A549 (cell line): ENCODE data around the gene PLK5. TPM values are rescaled to one million over a fixed set of nuclear protein-coding genes. Genes with fewer than 3 reads are reported as not detected.

Experiments used
- ATAC-seq, 2 experiments: fragments of 200-7000 bp in 1 of 2; fragments of >200 bp in 1 of 2; cut with Nextera tagmentation in 1 of 2; cut with Tn5 transposase in 1 of 2; 3 replicates each; pipeline versions ENCODE4 v1.8.0 to v1.9.1; 2018 to 2020; ENCODE audit warnings: mild to moderate bottlenecking in 1 of 2, moderate library complexity in 1 of 2
- CTCF ChIA-PET: fragments of 300-600 bp; sonication (Branson Sonifier 250); formaldehyde crosslinking; extraction: SDS; loops from one replicate; lab custom pipeline; 2021; ENCODE audit warnings: antibody characterized with exemption, inconsistent platforms; lab: Yijun Ruan, JAX
- POLR2A ChIA-PET: fragments of 350-600 bp; formaldehyde crosslinking; extraction: SDS; loops from one replicate; lab custom pipeline; 2021; ENCODE audit warnings: antibody characterized with exemption, inconsistent platforms; lab: Yijun Ruan, JAX
- DNase-seq, 2 experiments: peaks; one replicate each; pipeline versions ENCODE4 v3.0.0 to v3.0.0-alpha.2; 2011 to 2016; ENCODE audit warnings: low read depth in 1 of 2, low spot score in 1 of 2
- FAIRE-seq: peaks from 2 replicates; lab custom pipeline; 2011; peaks lifted over from hg19 to GRCh38; lab: Jason Lieb, UNC
- H3K27ac ChIP-seq, 2 experiments: fragments of >200 bp; sonication (Bioruptor Twin); formaldehyde crosslinking; 3 replicates each; pipeline ENCODE4 v1.5.1; 2016 to 2017
- H3K4me1 ChIP-seq: fragments of >200 bp; sonication (Bioruptor Twin); formaldehyde crosslinking; 3 replicates; pipeline ENCODE4 v1.6.1; 2016
- H3K4me2 ChIP-seq: fragments of >200 bp; sonication (Bioruptor Twin); formaldehyde crosslinking; 3 replicates; pipeline ENCODE4 v1.6.1; 2016
- H3K4me3 ChIP-seq: fragments of >200 bp; sonication (Bioruptor Twin); formaldehyde crosslinking; 3 replicates; pipeline ENCODE4 v1.5.1; 2016
- H3K9me3 ChIP-seq: fragments of >200 bp; sonication (Bioruptor Twin); formaldehyde crosslinking; 3 replicates; pipeline ENCODE4 v1.6.1; 2016
- CBX2 ChIP-seq: fragments of 200-600 bp; sonication (generic); IDR thresholded peaks from 2 replicates; pipeline ENCODE4 v1.6.1; 2016; ENCODE audit warnings: low read depth, mild to moderate bottlenecking, borderline replicate concordance
- CBX8 ChIP-seq: fragments of 200-600 bp; sonication (generic); IDR thresholded peaks from 2 replicates; pipeline ENCODE4 v1.6.1; 2016
- CEBPB ChIP-seq, 2 experiments: fragments of >200 bp in 1 of 2; sonication (Bioruptor Twin) in 1 of 2; formaldehyde crosslinking in 1 of 2; IDR thresholded peaks; 2 replicates each; pipeline ENCODE4 v1.6.1; 2012 to 2016
- CHD2 ChIP-seq: fragments of 150-350 bp; IDR thresholded peaks from 2 replicates; pipeline ENCODE4 v1.6.1; 2014; ENCODE audit warnings: low read length; ENCODE audit not compliant: partially characterized antibody
- CHD4 ChIP-seq: fragments of 200-600 bp; sonication (generic); IDR thresholded peaks from 2 replicates; pipeline ENCODE4 v1.6.1; 2016; ENCODE audit warnings: antibody characterized with exemption, mild to moderate bottlenecking, borderline replicate concordance
- EP300 ChIP-seq, 2 experiments: fragments of >200 bp; sonication (Bioruptor Twin); formaldehyde crosslinking; IDR thresholded peaks; 2 replicates in 1 of 2; 3 replicates in 1 of 2; pipeline ENCODE4 v1.6.1; 2016 to 2017
- HDAC2 ChIP-seq: fragments of 200-600 bp; sonication (generic); IDR thresholded peaks from 2 replicates; pipeline ENCODE4 v1.6.1; 2016
- HOXB5 ChIP-seq: fragments of 250-450 bp; sonication (Bioruptor Pico); IDR thresholded peaks from 2 replicates; pipeline ENCODE4 v1.5.0; 2020; ENCODE audit warnings: mild to moderate bottlenecking, moderate library complexity
- JUNB ChIP-seq: fragments of >200 bp; sonication (Bioruptor Twin); formaldehyde crosslinking; IDR thresholded peaks from 2 replicates; pipeline ENCODE4 v1.6.1; 2016
- MAZ ChIP-seq: fragments of 150-350 bp; IDR thresholded peaks from 2 replicates; pipeline ENCODE4 v1.6.1; 2014; ENCODE audit warnings: antibody characterized with exemption, low read depth, low read length, borderline replicate concordance
- NFE2L2 ChIP-seq: fragments of 150-350 bp; conservative IDR thresholded peaks from 2 replicates; pipeline ENCODE4 v1.6.1; 2014; ENCODE audit warnings: low read length
- NR3C1 ChIP-seq: fragments of >200 bp; sonication (Bioruptor Twin); formaldehyde crosslinking; IDR thresholded peaks from 3 replicates; pipeline ENCODE4 v1.6.1; 2017
- PHF8 ChIP-seq: fragments of 200-600 bp; sonication (generic); IDR thresholded peaks from 2 replicates; pipeline ENCODE4 v1.6.1; 2016; ENCODE audit warnings: low read depth, mild to moderate bottlenecking, antibody characterized with exemption, moderate library complexity, borderline replicate concordance
- POLR2A ChIP-seq: IDR thresholded peaks from 2 replicates; pipeline ENCODE4 v1.6.1; 2012; ENCODE audit warnings: mild to moderate bottlenecking, low read length
- TFCP2L1 ChIP-seq: fragments of 250-450 bp; sonication (Bioruptor Pico); IDR thresholded peaks from 2 replicates; pipeline ENCODE4 v1.5.0; 2021; ENCODE audit warnings: mild to moderate bottlenecking
- TP53 ChIP-seq: fragments of 250-450 bp; sonication (Bioruptor Pico); IDR thresholded peaks from 2 replicates; pipeline ENCODE4 v1.5.0; 2021; ENCODE audit warnings: mild to moderate bottlenecking, moderate library complexity
- ZC3H11A ChIP-seq: fragments of 450-650 bp; IDR thresholded peaks from 2 replicates; pipeline ENCODE4 v1.6.1; 2014; ENCODE audit warnings: antibody characterized with exemption, mild to moderate bottlenecking
- WGBS: methylation state at CpG from one replicate; pipeline ENCODE4 v1.1.6; 2017; ENCODE audit errors: missing lambda C conversion rate; 5-methylcytosine and 5-hydroxymethylcytosine counted together
- polyA plus RNA-seq, 4 experiments: library from polyadenylated mRNA; depleted of rRNA in 3 of 4; stranded (reverse); fragments of >200 nt; fragmentation: RNase III in 1 of 4; extraction: RNeasy Plus Mini Kit Qiagen cat#74134 plus additional on column Dnase treatment in 1 of 4; gene quantifications; 2 replicates in 3 of 4; 3 replicates in 1 of 4; pipeline ENCODE4 v1.2.3, GENCODE V29; 2011 to 2017
- TF ChIP-seq, protein P1 (sequence below): fragments of 200-600 bp; sonication (generic); IDR thresholded peaks from 2 replicates; pipeline ENCODE4 v1.6.1; 2016; ENCODE audit warnings: antibody characterized with exemption, mild to moderate bottlenecking, moderate library complexity
- TF ChIP-seq, protein P2 (sequence below): fragments of 450-650 bp; IDR thresholded peaks from 2 replicates; pipeline ENCODE4 v1.6.1; 2014; ENCODE audit warnings: antibody characterized with exemption
- TF ChIP-seq, protein P3 (sequence below): IDR thresholded peaks from 2 replicates; pipeline ENCODE4 v1.6.1; 2012; ENCODE audit warnings: low read depth, borderline replicate concordance
- TF ChIP-seq, protein P4 (sequence below): fragments of 150-350 bp; IDR thresholded peaks from 2 replicates; pipeline ENCODE4 v1.6.1; 2014; ENCODE audit warnings: low read depth, mild to moderate bottlenecking, low read length
- TF ChIP-seq, protein P5 (sequence below): fragments of 250-450 bp; sonication (Bioruptor Pico); IDR thresholded peaks from 2 replicates; pipeline ENCODE4 v1.5.0; 2020; ENCODE audit warnings: low read depth, mild to moderate bottlenecking, moderate library complexity
- TF ChIP-seq, protein P6 (sequence below): fragments of >200 bp; sonication (Bioruptor Twin); formaldehyde crosslinking; IDR thresholded peaks from 3 replicates; pipeline ENCODE4 v1.6.1; 2016
- TF ChIP-seq, protein P7 (sequence below): IDR thresholded peaks from 2 replicates; pipeline ENCODE4 v1.6.1; 2012

Gene PLK5
- polyA plus RNA-seq, 2 of the 4 experiments (the other 2 are of a cell fraction), result not detected

DNA sequence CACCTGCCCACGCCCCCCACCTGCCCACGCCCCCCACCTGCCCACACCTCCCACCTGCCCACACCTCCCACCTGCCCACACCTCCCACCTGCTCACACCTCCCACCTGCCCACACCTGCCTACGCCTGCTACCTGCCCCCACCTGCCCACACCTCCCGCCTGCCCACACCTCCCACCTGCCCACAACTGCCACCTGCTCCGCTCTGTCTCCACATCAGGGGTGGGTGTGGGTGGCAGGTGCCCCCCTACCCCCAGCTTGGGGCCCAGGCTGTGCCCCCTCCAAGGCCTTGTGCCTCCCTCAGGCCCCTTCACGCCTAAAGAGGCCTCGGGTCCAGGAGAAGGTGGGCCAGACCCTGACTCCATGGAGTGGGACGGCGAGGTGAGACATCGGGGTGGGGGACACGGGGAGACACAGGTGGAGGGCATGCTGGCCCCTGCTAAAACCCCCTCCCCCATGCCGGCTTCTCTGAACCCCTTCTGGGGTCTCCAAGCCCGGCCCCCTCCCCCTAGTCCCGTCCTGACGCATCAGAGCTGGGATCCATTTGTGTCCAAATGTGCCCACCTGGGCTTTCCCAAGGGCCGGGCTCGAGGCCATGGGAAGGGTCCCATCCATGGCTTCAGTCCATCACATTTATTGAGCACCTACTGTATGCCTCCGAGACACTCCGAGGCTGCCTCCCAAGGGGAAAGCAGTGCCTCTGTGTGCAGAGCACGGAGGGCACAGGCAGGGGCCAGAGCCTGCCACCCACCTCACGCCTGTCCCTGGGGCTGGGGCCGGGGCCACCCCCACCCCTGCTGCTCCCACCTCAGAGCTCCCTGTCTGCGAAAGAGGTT, 4.9 kb downstream of the PLK5 start:
- 23% methylated on average over 6 of the region's 23 CpGs for WGBS
- H3K9me3 ChIP-seq, result no peaks in the 10 kb centered on the region
- H3K4me1 ChIP-seq, result no peaks in the 10 kb centered on the region
- FAIRE-seq (no peak), ATAC-seq (no peak), DNase-seq (no peak)
- ChIA-PET POLR2A (no interaction called here), CTCF (no interaction called here)
- no peak overlapping the region for H3K4me2 ChIP-seq
- no peak overlapping the region for H3K27ac ChIP-seq
- H3K4me3 ChIP-seq, result no peak overlapping the region
- TF ChIP-seq NR3C1, result no peak
- no peak for TF ChIP-seq HDAC2
- TF ChIP-seq CHD4, result no peak
- TF ChIP-seq JUNB, result no peak
- no peak for TF ChIP-seq TP53 (CRISPR knock-in tag)
- TF ChIP-seq TFCP2L1, result no peak
- TF ChIP-seq, protein P1, sequence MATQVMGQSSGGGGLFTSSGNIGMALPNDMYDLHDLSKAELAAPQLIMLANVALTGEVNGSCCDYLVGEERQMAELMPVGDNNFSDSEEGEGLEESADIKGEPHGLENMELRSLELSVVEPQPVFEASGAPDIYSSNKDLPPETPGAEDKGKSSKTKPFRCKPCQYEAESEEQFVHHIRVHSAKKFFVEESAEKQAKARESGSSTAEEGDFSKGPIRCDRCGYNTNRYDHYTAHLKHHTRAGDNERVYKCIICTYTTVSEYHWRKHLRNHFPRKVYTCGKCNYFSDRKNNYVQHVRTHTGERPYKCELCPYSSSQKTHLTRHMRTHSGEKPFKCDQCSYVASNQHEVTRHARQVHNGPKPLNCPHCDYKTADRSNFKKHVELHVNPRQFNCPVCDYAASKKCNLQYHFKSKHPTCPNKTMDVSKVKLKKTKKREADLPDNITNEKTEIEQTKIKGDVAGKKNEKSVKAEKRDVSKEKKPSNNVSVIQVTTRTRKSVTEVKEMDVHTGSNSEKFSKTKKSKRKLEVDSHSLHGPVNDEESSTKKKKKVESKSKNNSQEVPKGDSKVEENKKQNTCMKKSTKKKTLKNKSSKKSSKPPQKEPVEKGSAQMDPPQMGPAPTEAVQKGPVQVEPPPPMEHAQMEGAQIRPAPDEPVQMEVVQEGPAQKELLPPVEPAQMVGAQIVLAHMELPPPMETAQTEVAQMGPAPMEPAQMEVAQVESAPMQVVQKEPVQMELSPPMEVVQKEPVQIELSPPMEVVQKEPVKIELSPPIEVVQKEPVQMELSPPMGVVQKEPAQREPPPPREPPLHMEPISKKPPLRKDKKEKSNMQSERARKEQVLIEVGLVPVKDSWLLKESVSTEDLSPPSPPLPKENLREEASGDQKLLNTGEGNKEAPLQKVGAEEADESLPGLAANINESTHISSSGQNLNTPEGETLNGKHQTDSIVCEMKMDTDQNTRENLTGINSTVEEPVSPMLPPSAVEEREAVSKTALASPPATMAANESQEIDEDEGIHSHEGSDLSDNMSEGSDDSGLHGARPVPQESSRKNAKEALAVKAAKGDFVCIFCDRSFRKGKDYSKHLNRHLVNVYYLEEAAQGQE, result no peak
- no peak for TF ChIP-seq NFE2L2
- TF ChIP-seq, protein P2, sequence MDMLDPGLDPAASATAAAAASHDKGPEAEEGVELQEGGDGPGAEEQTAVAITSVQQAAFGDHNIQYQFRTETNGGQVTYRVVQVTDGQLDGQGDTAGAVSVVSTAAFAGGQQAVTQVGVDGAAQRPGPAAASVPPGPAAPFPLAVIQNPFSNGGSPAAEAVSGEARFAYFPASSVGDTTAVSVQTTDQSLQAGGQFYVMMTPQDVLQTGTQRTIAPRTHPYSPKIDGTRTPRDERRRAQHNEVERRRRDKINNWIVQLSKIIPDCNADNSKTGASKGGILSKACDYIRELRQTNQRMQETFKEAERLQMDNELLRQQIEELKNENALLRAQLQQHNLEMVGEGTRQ, result no peak
- TF ChIP-seq CBX8, result no peak
- TF ChIP-seq EP300 (IDR thresholded peaks at IDR 0.05), result no peak
- TF ChIP-seq, protein P3, sequence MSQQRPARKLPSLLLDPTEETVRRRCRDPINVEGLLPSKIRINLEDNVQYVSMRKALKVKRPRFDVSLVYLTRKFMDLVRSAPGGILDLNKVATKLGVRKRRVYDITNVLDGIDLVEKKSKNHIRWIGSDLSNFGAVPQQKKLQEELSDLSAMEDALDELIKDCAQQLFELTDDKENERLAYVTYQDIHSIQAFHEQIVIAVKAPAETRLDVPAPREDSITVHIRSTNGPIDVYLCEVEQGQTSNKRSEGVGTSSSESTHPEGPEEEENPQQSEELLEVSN, result no peak
- no peak for TF ChIP-seq MAZ
- TF ChIP-seq PHF8, result no peak
- TF ChIP-seq, protein P4, sequence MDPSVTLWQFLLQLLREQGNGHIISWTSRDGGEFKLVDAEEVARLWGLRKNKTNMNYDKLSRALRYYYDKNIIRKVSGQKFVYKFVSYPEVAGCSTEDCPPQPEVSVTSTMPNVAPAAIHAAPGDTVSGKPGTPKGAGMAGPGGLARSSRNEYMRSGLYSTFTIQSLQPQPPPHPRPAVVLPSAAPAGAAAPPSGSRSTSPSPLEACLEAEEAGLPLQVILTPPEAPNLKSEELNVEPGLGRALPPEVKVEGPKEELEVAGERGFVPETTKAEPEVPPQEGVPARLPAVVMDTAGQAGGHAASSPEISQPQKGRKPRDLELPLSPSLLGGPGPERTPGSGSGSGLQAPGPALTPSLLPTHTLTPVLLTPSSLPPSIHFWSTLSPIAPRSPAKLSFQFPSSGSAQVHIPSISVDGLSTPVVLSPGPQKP, result no peak
- no peak for TF ChIP-seq CBX2
- no peak for TF ChIP-seq HOXB5 (CRISPR knock-in tag)
- TF ChIP-seq POLR2A, result no peak
- no peak for TF ChIP-seq ZC3H11A

DNA sequence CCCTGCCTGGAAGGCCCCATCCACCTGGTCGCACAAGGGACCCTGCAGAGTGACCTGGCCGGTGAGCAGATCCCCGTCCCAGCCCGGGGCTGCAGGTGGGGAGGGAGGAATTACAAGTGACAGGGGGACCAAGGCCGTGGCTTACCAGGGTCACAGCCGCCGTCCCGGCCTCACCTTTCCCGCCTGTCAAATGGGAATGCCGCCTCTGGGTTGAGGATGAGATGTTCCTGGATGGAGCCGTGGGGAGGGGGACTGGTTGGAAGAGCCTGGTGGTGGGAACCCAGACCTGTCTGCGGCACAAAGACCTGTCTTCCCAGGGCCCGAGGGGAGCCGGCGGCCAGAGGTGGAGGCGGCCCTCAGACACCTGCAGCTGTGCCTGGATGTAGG, 5.5 kb downstream of the PLK5 start:
- H3K4me3 ChIP-seq, result no peak overlapping the region
- no peak overlapping the region for H3K4me2 ChIP-seq
- H3K9me3 ChIP-seq, result no peaks in the 10 kb centered on the region
- WGBS, result 26% methylated on average over 7 of the region's 16 CpGs
- no peak for DNase-seq
- ATAC-seq, result no peak
- H3K4me1 ChIP-seq, result no peaks in the 10 kb centered on the region
- FAIRE-seq, result no peak
- no peak overlapping the region for H3K27ac ChIP-seq
- CTCF ChIA-PET, result interaction anchor here (1.7 kb wide), 1 partner anchor 17 kb away, joined by 4 read pairs; no protein-coding TSS in a partner anchor
- POLR2A ChIA-PET, result no interaction called here
- no peak for TF ChIP-seq HOXB5 (CRISPR knock-in tag)
- TF ChIP-seq, protein P5, sequence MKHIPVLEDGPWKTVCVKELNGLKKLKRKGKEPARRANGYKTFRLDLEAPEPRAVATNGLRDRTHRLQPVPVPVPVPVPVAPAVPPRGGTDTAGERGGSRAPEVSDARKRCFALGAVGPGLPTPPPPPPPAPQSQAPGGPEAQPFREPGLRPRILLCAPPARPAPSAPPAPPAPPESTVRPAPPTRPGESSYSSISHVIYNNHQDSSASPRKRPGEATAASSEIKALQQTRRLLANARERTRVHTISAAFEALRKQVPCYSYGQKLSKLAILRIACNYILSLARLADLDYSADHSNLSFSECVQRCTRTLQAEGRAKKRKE, result no peak
- TF ChIP-seq CHD2, result no peak
- TF ChIP-seq, protein P6, sequence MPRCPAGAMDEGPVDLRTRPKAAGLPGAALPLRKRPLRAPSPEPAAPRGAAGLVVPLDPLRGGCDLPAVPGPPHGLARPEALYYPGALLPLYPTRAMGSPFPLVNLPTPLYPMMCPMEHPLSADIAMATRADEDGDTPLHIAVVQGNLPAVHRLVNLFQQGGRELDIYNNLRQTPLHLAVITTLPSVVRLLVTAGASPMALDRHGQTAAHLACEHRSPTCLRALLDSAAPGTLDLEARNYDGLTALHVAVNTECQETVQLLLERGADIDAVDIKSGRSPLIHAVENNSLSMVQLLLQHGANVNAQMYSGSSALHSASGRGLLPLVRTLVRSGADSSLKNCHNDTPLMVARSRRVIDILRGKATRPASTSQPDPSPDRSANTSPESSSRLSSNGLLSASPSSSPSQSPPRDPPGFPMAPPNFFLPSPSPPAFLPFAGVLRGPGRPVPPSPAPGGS, result no peak
- TF ChIP-seq CBX2, result no peak
- TF ChIP-seq, protein P4, result no peak
- no peak for TF ChIP-seq CEBPB (IDR thresholded peaks at IDR 0.05)
- TF ChIP-seq, protein P7, sequence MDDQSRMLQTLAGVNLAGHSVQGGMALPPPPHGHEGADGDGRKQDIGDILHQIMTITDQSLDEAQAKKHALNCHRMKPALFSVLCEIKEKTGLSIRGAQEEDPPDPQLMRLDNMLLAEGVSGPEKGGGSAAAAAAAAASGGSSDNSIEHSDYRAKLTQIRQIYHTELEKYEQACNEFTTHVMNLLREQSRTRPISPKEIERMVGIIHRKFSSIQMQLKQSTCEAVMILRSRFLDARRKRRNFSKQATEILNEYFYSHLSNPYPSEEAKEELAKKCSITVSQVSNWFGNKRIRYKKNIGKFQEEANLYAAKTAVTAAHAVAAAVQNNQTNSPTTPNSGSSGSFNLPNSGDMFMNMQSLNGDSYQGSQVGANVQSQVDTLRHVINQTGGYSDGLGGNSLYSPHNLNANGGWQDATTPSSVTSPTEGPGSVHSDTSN, result no peak
